Spleen (tissue), 7 donors: ENCODE data around the gene TGM4.

Experiments
- POLR2A ChIP-seq, 3 donors: fragments of 450-650 bp; IDR thresholded peaks; one replicate each; pipeline ENCODE4 v1.5.1; 2017; ENCODE audit warnings: antibody characterized with exemption in 3 of 3, mild to moderate bottlenecking in 1 of 3
- POLR2AphosphoS5 ChIP-seq, 3 donors: sonication (generic); formaldehyde crosslinking; IDR thresholded peaks; one replicate each; pipeline ENCODE4 v1.5.1; 2017; ENCODE audit warnings: antibody characterized with exemption in 3 of 3
- TF ChIP-seq, protein P1 (sequence below), 11 experiments: fragments of 200-600 bp in 7 of 11; fragments of 450-650 bp in 4 of 11; sonication (generic) in 4 of 11; IDR thresholded peaks in 8 of 11; conservative IDR thresholded peaks in 3 of 11; 1 replicate in 7 of 11; 2 replicates in 4 of 11; pipeline versions ENCODE4 v1.4.0 to v1.8.0; 2016 to 2021; ENCODE audit warnings: antibody characterized with exemption in 11 of 11, inconsistent platforms in 4 of 11, mild to moderate bottlenecking in 1 of 11
- donor health status: DM: no; HTN: no; CAD: no; lungs with moderate emphysema.
- donor health status: DM: no; HTN: no; CAD: no.
- donor health status: DM: no; HTN: no; CAD: no.

DNA sequence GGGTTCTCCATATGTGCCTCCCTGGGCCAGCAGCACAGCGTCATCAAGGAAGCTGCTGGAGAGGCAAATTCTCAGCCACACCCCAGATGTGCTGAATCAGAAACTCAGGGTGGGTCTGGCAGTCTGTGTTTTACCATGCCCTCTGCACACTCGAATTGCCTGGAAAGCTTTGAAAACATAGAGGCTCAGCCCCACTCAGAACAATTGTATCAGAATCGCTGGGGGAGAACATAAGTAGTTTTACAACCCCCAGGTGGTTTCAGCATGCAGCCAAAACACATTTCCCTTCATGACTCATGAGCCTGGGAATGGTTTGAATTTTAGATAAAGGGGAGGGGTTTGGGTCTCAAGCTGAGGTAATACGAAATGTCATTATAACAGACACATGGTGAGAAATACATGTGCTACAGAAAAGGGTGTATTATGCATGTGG lies 9.6 kb downstream of the TGM4 start:
- TF ChIP-seq, protein P1, sequence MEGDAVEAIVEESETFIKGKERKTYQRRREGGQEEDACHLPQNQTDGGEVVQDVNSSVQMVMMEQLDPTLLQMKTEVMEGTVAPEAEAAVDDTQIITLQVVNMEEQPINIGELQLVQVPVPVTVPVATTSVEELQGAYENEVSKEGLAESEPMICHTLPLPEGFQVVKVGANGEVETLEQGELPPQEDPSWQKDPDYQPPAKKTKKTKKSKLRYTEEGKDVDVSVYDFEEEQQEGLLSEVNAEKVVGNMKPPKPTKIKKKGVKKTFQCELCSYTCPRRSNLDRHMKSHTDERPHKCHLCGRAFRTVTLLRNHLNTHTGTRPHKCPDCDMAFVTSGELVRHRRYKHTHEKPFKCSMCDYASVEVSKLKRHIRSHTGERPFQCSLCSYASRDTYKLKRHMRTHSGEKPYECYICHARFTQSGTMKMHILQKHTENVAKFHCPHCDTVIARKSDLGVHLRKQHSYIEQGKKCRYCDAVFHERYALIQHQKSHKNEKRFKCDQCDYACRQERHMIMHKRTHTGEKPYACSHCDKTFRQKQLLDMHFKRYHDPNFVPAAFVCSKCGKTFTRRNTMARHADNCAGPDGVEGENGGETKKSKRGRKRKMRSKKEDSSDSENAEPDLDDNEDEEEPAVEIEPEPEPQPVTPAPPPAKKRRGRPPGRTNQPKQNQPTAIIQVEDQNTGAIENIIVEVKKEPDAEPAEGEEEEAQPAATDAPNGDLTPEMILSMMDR (IDR thresholded peaks at IDR 0.05 in 8 of 11, conservative IDR thresholded peaks at IDR 0.05 in 3 of 11): no peak
- TF ChIP-seq POLR2A (IDR thresholded peaks at IDR 0.05) (no peak), POLR2AphosphoS5 (IDR thresholded peaks at IDR 0.05) (no peak)
